Activated naive CD4-positive, alpha-beta T cell (primary cell): ENCODE results near the gene EFNA5.

Experiments
- DNase-seq, 4 experiments: peaks; one replicate each; lab custom pipeline; 2025; lab: John Stamatoyannopoulos, UW

EFNA5 gene

GRCh38 chr5:107639990-107640389 lies 30.7 kb downstream of the EFNA5 start:
- DNase-seq, result no peak

- no peak for DNase-seq
Measured at GRCh38 chr5:107636555-107636954, 34.2 kb downstream of the EFNA5 start.

GRCh38 chr5:107636068-107636467 lies 34.7 kb downstream of the EFNA5 start:
- no peak for DNase-seq

GRCh38 chr5:107634981-107635848 lies 35.5 kb downstream of the EFNA5 start:
- no peak for DNase-seq

DNA sequence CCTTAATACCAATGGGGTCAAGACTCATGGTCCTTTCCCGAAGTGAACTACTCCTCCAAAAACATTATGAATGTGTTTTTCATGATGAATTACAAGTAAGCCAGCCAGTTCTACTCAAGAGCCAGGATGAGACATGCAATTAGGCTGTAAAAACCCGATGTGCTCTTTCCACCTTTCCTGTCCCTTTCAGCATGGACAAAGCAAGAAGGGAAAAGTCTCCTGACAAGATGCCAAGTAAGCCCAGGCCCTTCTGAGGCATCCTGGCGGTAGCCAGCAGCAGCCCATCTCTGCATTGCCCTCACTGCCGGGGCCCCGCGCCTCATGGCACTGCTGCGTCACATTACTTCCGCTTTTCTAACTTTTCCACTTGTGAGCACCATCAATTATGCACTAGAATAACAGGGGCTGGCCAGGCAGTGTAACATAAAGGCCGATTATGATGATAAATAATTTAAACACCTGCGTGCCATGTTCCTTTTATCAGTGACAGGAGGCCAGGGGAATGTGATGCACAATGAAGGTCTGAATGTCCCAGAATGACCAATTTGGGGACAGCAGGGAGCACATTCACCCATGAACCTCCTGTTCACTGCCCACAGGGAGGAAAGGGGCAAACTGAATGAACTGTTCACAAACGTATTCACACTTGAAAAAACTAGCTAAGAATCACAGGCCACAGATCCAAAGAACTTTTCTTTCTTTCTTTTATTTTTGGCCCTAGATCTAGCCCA lies 37.4 kb downstream of the EFNA5 start:
- DNase-seq, result no peak

DNA sequence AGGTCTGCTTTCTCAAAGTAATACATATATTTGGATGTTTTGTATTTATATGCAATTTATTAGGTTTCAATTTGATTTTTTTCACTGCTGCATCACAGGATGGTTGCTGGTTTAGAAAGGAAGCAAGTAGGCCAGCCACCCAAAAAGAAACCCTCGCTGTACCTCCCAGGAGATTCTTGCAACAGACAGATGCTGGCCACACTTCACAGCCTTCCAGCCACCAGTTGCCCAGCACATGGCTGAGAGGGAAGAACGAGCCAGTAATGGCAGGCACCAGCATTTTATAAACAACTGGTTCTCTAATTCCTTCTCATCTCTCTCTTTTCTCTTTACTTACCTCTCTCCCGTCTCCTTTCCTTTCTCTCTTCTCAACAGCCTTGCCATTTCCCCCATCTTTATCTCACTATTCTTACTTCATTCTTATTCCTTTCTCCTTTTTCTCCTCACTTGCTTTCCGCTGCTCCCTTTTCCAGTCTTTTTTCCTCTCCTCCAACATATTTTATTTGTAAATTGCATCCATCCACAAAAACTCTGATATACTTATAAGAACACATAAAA lies 38.9 kb downstream of the EFNA5 start:
- DNase-seq, result no peak

- no peak for DNase-seq
Measured at GRCh38 chr5:107630184-107630583, 40.6 kb downstream of the EFNA5 start.

- no peak for DNase-seq
Measured at GRCh38 chr5:107624235-107624634, 46.5 kb downstream of the EFNA5 start.

DNA sequence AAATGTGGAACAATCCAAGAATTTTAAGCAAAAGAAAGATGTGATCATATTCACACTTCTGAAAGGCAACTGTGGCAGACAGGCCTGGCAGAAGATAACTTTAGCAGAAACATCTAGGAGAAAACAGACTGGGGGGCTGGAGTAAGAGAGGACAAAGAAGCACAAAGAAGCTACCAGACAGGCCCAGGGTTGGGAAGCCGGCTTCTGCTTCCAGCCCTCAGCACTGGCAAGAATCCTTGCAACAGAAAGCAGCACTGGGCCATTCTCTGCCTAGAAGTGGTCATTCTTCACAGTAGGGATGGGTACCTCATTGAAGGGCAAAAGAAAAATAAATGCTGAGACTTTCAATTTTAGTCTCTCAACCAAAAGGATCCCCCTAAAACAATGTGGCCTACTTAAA lies 49.6 kb downstream of the EFNA5 start:
- DNase-seq, result no peak

DNA sequence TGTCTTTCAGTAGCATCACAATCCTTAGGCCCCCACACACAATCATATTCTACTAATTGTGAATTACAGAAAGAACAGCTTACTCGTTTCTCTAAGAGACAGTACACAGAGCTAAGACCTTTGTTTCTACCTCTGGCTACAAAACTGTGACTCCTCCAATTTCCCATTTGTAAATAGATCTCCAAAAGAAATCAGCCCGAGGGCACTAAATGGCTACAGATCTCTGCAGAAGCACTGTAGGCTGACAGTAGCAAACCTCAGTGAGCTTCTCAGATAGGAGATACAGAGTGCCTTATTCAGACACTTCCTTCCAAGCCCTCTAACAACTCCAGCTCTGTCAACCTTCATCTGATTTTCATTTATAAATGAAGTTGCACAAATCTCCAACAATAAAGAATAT lies 51.0 kb downstream of the EFNA5 start:
- no peak for DNase-seq

DNA sequence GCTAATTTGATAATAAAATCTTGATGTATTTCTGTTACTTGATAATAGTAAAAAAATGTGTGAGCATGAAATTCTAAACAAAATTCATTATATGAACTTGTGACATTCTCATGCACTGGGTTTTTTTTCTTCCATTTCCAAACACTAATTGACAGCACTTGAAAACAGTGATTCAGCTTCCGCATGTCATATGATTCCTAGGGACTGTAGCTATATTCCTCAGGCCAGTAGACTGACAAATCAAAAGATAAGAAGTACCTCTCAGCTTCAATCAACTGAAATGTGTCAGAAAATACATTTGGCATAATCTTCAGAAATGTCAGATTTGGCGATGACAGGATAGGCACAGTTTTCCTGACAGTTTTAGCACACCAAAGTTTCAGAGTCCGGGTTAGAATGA lies 52.5 kb downstream of the EFNA5 start:
- DNase-seq, result no peak

- no peak for DNase-seq
Measured at GRCh38 chr5:107617052-107617451, 53.7 kb downstream of the EFNA5 start.

DNA sequence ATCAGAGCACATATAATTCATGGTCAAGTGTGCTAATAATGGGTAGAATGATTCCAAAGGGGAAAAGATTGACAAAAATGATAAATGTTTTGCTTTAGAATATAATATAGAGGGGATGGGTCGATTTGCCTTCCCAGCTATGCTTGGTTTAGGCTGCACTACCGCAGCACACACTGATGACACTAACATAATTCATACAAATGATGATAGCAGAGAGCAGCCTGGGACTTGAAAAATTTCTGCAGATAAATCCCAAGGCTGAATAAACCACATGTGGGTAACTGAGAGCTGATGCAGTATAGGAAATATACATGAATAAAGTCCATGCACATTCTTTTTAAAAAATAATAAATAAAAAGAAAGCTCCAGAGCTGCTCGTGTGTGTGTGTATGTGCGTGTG lies 54.5 kb downstream of the EFNA5 start:
- no peak for DNase-seq

DNA sequence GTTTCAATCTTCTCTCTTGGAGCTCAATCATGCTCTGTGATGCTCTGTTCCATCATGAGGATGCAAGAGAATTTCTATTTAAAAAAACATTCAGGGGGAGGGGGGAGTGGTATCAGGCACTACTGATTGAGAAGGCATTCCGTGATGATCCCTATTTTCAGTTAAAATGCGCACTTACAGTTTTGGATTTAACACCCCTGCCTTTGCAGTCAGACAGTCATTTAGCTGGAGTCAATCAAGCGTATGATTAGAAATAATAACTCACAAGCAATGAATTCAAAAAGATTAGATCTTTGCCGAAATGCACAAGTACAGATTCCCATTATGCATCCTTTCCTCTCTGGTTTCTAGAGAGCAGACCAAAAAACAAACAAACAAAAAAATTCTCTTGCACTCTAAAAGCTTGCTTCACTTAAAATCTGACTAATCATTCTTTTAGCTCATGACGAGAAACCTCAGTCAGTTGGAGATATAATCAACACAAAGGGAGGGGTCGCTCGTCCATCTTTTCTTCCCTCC lies 55.4 kb downstream of the EFNA5 start:
- no peak for DNase-seq

GRCh38 chr5:107612541-107612940 lies 58.2 kb downstream of the EFNA5 start:
- DNase-seq, result no peak

DNA sequence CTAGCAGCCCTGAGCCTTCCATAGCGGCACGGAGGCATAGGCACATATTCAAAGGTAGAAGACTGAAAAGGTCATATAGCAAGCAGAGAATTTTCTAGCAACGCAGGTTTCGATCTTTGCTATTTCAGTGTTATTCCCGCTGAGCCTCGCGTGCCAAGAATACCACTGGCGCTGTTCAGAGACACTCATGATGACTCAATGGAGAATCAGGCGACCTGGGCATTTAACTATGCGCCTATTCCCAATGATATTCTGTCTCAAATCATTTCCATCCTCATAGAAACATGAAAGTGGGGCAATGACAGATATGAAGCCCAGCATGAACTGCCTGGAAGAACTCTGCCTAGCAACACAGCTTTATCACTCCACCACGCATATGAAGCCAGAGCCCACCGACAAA lies 59.9 kb downstream of the EFNA5 start:
- DNase-seq, result no peak

DNA sequence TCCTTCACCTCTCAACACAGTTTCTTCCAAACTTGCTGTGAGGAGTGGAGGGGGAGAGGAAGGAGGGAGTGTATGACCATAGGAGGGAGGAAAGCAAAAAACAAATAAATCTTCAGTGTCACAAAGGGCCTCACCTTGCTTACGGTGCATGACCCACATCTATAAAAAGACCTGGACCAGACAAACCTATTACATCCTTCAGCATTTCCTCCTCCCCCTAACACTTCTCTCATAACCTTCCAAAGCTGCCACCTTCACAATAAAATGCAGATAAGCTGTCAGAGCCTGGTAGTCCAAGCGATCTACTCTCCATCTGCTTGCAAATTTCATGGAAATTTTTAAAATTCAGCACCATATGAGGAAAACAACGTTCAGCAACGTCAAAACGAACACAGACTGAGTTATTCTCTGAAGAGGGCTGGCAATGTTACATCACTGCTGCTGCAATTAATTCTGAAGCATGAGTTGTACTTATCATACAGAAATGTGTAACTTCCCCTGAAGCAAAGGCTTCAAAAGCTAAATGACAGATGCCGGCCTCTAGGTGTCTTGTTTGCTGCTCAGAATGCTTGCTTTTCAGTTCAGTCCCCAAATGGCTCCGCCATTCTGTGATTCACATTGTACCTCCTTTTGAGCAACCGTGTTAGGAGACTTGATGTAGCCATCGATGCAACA lies 62.9 kb downstream of the EFNA5 start:
- no peak for DNase-seq

DNA sequence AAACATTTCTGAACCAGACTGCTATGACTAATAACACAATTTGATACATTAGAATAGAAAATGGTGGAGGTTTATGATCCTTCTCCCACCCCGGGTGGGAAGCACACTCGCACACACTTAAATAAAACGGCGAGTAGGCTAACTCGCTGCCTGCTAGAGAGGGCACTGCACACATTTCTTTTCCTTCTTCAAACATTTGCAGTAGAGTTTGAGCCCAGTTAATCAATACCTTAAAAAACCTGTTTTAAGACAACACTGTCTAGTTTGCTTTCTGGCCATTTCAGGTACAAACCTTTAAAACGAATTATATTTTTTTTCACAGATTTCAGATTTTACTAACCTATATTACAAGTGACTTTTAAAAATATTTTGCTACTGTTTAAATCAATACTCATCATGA lies 63.5 kb downstream of the EFNA5 start:
- DNase-seq, result no peak

- no peak for DNase-seq
Measured at GRCh38 chr5:107605596-107606125, 65.1 kb downstream of the EFNA5 start.

DNA sequence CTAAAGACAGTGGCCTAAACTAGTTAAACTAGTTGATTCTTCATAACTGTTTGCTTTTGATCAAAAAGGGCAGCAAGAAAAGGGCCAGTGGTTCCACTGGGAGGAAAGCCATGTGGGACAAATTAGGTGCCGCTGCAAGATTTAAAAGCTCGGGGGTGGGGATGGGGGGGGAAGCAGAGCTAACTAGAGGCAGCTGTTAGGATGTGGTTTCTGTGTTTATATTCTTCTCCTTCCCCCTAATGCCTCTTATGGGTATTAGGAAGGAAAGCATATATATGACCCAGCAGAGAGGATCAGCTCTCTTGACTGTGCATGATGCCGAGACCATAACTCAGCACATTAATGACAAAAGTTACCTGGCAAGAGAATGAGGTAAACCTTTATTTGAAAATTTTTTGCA lies 65.7 kb downstream of the EFNA5 start:
- no peak for DNase-seq

DNA sequence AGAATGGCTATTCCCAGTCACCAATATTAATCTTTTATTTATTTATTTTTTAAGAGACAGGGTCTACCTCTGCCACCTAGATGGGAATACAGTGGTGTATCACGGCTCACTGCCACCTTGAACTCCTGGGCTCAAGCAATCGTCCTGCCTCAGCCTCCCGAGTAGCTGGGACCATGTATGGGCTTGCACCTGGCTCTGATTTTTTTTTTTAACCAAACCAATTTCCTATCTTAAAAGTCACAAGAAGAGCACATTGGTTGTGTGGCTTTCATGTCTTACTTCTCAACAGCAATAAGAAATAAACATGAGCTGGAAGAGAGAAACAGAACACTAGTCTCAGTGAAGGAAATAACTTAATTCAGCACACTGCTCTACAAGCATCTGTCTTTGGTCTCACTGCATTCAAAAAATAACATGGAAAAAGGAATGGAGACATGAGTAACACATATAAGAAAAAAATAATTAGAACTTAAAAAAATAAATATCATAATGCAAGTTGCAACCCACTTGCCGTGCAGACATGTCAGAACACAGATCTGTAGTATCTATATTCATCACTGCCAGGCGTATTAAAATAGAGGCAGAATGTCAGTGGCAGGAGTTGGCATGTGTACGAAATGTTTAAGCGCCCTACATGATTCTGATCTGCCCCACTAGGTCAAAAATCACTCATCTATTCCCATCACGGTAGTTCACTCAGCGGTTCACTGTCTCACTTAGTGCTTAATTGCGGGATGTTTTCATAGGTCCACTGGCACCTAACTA lies 66.4 kb downstream of the EFNA5 start:
- DNase-seq, result no peak
